H1 (cell line): Measurements from ENCODE around the gene ATP6V1B1. TPM values are rescaled to one million over a fixed set of nuclear protein-coding genes. Genes with fewer than 3 reads are reported as not detected.

Experiments used
- CTCF ChIA-PET: fragments of 300-600 bp; sonication (Branson Sonifier 250); formaldehyde crosslinking; loops from one replicate; lab custom pipeline; 2021; ENCODE audit not compliant: partially characterized antibody; lab: Charles Lee
- POLR2A ChIA-PET: fragments of 300-600 bp; sonication (Branson Sonifier 250); formaldehyde crosslinking; loops from one replicate; lab custom pipeline; 2021; ENCODE audit warnings: inconsistent platforms; ENCODE audit not compliant: partially characterized antibody; lab: Charles Lee
- DNase-seq, 2 experiments: peaks; one replicate each; pipeline versions ENCODE4 v3.0.0 to v3.0.0-alpha.2; 2010 to 2022; ENCODE audit warnings: low spot score in 2 of 2, low read depth in 1 of 2, mixed read lengths in 1 of 2
- FAIRE-seq: peaks from 2 replicates; lab custom pipeline; 2011; peaks lifted over from hg19 to GRCh38; lab: Jason Lieb, UNC
- H2AFZ ChIP-seq: 2 replicates; pipeline ENCODE4 v1.8.1; 2012; ENCODE audit warnings: low read length, inconsistent platforms
- H2AK5ac ChIP-seq: 2 replicates; pipeline ENCODE4 v1.6.1; 2013; ENCODE audit warnings: low read depth, low read length
- H2BK120ac ChIP-seq: replicated peaks from 2 replicates; pipeline ENCODE3; 2013; ENCODE audit warnings: low read depth, low read length, inconsistent platforms
- H2BK12ac ChIP-seq: 2 replicates; pipeline ENCODE4 v1.6.1; 2013; ENCODE audit warnings: low read depth, low read length
- H2BK15ac ChIP-seq: 2 replicates; pipeline ENCODE4 v1.6.1; 2013; ENCODE audit warnings: low read length
- H2BK20ac ChIP-seq: 2 replicates; pipeline ENCODE4 v1.6.1; 2013; ENCODE audit warnings: low read length
- H2BK5ac ChIP-seq: 2 replicates; pipeline ENCODE4 v1.6.1; 2013; ENCODE audit warnings: low read depth, low read length
- H3K14ac ChIP-seq: 2 replicates; pipeline ENCODE4 v1.6.1; 2013; ENCODE audit warnings: inconsistent platforms; ENCODE audit not compliant: insufficient read length
- H3K18ac ChIP-seq: 2 replicates; pipeline ENCODE4 v1.6.1; 2013; ENCODE audit warnings: low read length; ENCODE audit errors: extremely low read depth
- H3K23ac ChIP-seq: 2 replicates; pipeline ENCODE4 v1.6.1; 2013; ENCODE audit warnings: inconsistent platforms; ENCODE audit not compliant: insufficient read length
- H3K23me2 ChIP-seq: 2 replicates; pipeline ENCODE4 v1.6.1; 2013; ENCODE audit warnings: low read depth, low read length
- H3K27ac ChIP-seq: 2 replicates; pipeline ENCODE4 v1.6.1; 2011; ENCODE audit warnings: low read depth, low read length, inconsistent platforms
- H3K27me3 ChIP-seq, 4 experiments: replicated peaks in 1 of 4; 1 replicate in 1 of 4; 2 replicates in 3 of 4; pipeline versions ENCODE4 v1.6.1 to v1.8.1; 2011 to 2013; ENCODE audit warnings: low read length in 3 of 4, mild to moderate bottlenecking in 3 of 4, inconsistent platforms in 2 of 4, mixed read lengths in 2 of 4, moderate library complexity in 1 of 4; ENCODE audit not compliant: control insufficient read depth in 3 of 4, insufficient read depth in 3 of 4; ENCODE audit errors: extremely low read depth in 1 of 4
- H3K36me3 ChIP-seq, 4 experiments: 2 replicates each; pipeline versions ENCODE4 v1.6.1 to v1.8.1; 2011 to 2013; ENCODE audit warnings: mild to moderate bottlenecking in 4 of 4, low read length in 3 of 4, moderate library complexity in 2 of 4, control low read depth in 1 of 4, inconsistent platforms in 1 of 4; ENCODE audit not compliant: insufficient read depth in 4 of 4, control insufficient read depth in 2 of 4
- H3K4ac ChIP-seq: replicated peaks from 2 replicates; pipeline ENCODE3; 2013; ENCODE audit warnings: low read length, low read depth, mixed read lengths, inconsistent platforms; ENCODE audit not compliant: insufficient read length
- H3K4me1 ChIP-seq, 4 experiments: replicated peaks in 1 of 4; 1 replicate in 1 of 4; 2 replicates in 3 of 4; pipeline versions ENCODE4 v1.6.1 to v1.8.1; 2011 to 2013; ENCODE audit warnings: low read length in 3 of 4, inconsistent platforms in 2 of 4, mixed read lengths in 1 of 4; ENCODE audit not compliant: insufficient read depth in 4 of 4, control insufficient read depth in 3 of 4
- H3K4me2 ChIP-seq, 2 experiments: 2 replicates each; pipeline versions ENCODE4 v1.6.1 to v1.8.1; 2011 to 2013; ENCODE audit warnings: low read depth in 2 of 2, low read length in 2 of 2, control low read depth in 1 of 2, inconsistent platforms in 1 of 2, mild to moderate bottlenecking in 1 of 2; ENCODE audit not compliant: insufficient read depth in 1 of 2
- H3K4me3 ChIP-seq, 4 experiments: fragments of 200-600, 300-600 bp in 1 of 4; sonication (generic), shearing (Covaris generic), sonication (Bioruptor Twin) in 1 of 4; 2 replicates each; pipeline versions ENCODE4 v1.5.1 to v1.8.1; 2011 to 2016; ENCODE audit warnings: low read length in 4 of 4, low read depth in 3 of 4, control low read depth in 2 of 4, inconsistent platforms in 2 of 4, mild to moderate bottlenecking in 2 of 4, mixed read lengths in 1 of 4, moderate library complexity in 1 of 4; ENCODE audit not compliant: insufficient read depth in 2 of 4; ENCODE audit errors: extremely low read depth in 1 of 4
- H3K56ac ChIP-seq: replicated peaks from 2 replicates; pipeline ENCODE3; 2013; ENCODE audit warnings: low read depth, mild to moderate bottlenecking, mixed read lengths, low read length, inconsistent platforms; ENCODE audit not compliant: insufficient read length
- H3K79me1 ChIP-seq: 2 replicates; pipeline ENCODE4 v1.6.1; 2013; ENCODE audit warnings: low read depth, low read length, control low read depth
- H3K79me2 ChIP-seq, 2 experiments: 2 replicates each; pipeline versions ENCODE4 v1.6.1 to v1.8.1; 2012 to 2013; ENCODE audit warnings: low read length in 2 of 2, mild to moderate bottlenecking in 2 of 2, inconsistent platforms in 1 of 2; ENCODE audit not compliant: insufficient read depth in 2 of 2, control insufficient read depth in 1 of 2
- H3K9ac ChIP-seq, 4 experiments: replicated peaks in 1 of 4; 1 replicate in 1 of 4; 2 replicates in 3 of 4; pipeline versions ENCODE4 v1.6.1 to v1.8.1; 2011 to 2013; ENCODE audit warnings: low read depth in 3 of 4, low read length in 3 of 4, control low read depth in 2 of 4, mild to moderate bottlenecking in 2 of 4, moderate library complexity in 2 of 4, inconsistent platforms in 1 of 4; ENCODE audit errors: extremely low read depth in 1 of 4
- H3K9me3 ChIP-seq, 2 experiments: 2 replicates each; pipeline versions ENCODE4 v1.6.1 to v1.8.1; 2012 to 2013; ENCODE audit warnings: mild to moderate bottlenecking in 2 of 2, moderate library complexity in 2 of 2, control low read depth in 1 of 2, inconsistent platforms in 1 of 2, low read depth in 1 of 2, low read length in 1 of 2, mixed read lengths in 1 of 2; ENCODE audit not compliant: insufficient read depth in 2 of 2
- H4K20me1 ChIP-seq, 2 experiments: replicated peaks in 1 of 2; 2 replicates each; pipeline versions ENCODE3 to v1.8.1; 2011 to 2013; ENCODE audit warnings: inconsistent platforms in 2 of 2, low read length in 2 of 2, mild to moderate bottlenecking in 1 of 2; ENCODE audit not compliant: insufficient read depth in 2 of 2, control insufficient read depth in 1 of 2
- H4K5ac ChIP-seq: 2 replicates; pipeline ENCODE4 v1.6.1; 2013; ENCODE audit warnings: low read length, low read depth, mixed read lengths, inconsistent platforms; ENCODE audit not compliant: insufficient read length
- H4K8ac ChIP-seq: 2 replicates; pipeline ENCODE4 v1.8.0; 2013; ENCODE audit warnings: mild to moderate bottlenecking, moderate library complexity, low read length, inconsistent platforms; ENCODE audit not compliant: insufficient read depth; ENCODE audit errors: extremely low read depth
- H4K91ac ChIP-seq: replicated peaks from 2 replicates; pipeline ENCODE3; 2013; ENCODE audit warnings: low read length, mixed read lengths, inconsistent platforms; ENCODE audit not compliant: insufficient read length
- ATF3 ChIP-seq: IDR thresholded peaks from 2 replicates; pipeline ENCODE4 v1.6.1; 2011; ENCODE audit warnings: low read depth, mild to moderate bottlenecking, low read length; ENCODE audit not compliant: insufficient read depth
- EGR1 ChIP-seq: IDR thresholded peaks from 2 replicates; pipeline ENCODE4 v1.6.1; 2011; ENCODE audit warnings: low read depth, low read length, borderline replicate concordance
- YY1 ChIP-seq: IDR thresholded peaks from 2 replicates; pipeline ENCODE4 v1.6.1; 2011; ENCODE audit warnings: low read depth, mild to moderate bottlenecking, low read length
- WGBS, 2 experiments: shearing (Covaris generic) in 1 of 2; methylation state at CpG; one replicate each; pipeline versions ENCODE4 v1.1.6 to v1.1.7; 2013 to 2015; ENCODE audit warnings: low lambda C conversion rate in 2 of 2, mixed read lengths in 2 of 2, inconsistent platforms in 1 of 2, low coverage in 1 of 2, missing lambda C conversion rate in 1 of 2; ENCODE audit not compliant: insufficient replicate concordance in 2 of 2, insufficient coverage in 1 of 2, insufficient read length in 1 of 2; ENCODE audit errors: extremely low coverage in 1 of 2, missing lambda C conversion rate in 1 of 2; 5-methylcytosine and 5-hydroxymethylcytosine counted together
- polyA plus RNA-seq, 7 experiments: library from polyadenylated mRNA; depleted of rRNA in 3 of 7; stranded (reverse) in 5 of 7; unstranded in 2 of 7; fragments of >200 nt in 5 of 7; fragments of 200-250 nt in 2 of 7; gene quantifications; 1 replicate in 5 of 7; 2 replicates in 1 of 7; 4 replicates in 1 of 7; pipeline versions ENCODE4 v1.2.1 to v1.2.3, GENCODE V29; 2011 to 2013; ENCODE audit warnings: missing spikeins in 2 of 7, mixed read lengths in 2 of 7
- total RNA-seq: library from RNA; stranded (reverse); fragmentation: NEBNext Ultra II Directional; extraction: Animal tissue kit (Norgen Biotek cat#: 25700); gene quantifications from 2 replicates; pipeline ENCODE4 v1.2.1, GENCODE V29; 2021

Gene ATP6V1B1
- total and polyA plus RNA-seq, 2 of the 8 experiments (the other 6 are each of a cell fraction or from before 2014, with no cell fraction given): not detected

- Histone ChIP-seq H3K79me1 (no peaks in the 10 kb centered on the region), H2BK120ac (no peak overlapping the region), H3K14ac (no peak overlapping the region), H3K9me3 (no peaks in the 10 kb centered on the region), H3K23me2 (peaks cover 3% of the 10 kb centered on the region; the same call in 1 of the 2 replicates), H3K4me1 (peaks cover 0 to 9% (median 4%) of the 10 kb centered on the region in 4 experiments; a peak in 4 of 7 replicates), H3K27ac (no peak overlapping the region), H2AFZ (no peak overlapping the region), H2AK5ac (no peak overlapping the region), H2BK20ac (no peak overlapping the region), H3K36me3 (peaks cover 0 to 5% (median 0%) of the 10 kb centered on the region in 4 experiments; a peak in 2 of 8 replicates), H4K8ac (no peak overlapping the region), H3K27me3 (peaks cover 0 to 12% (median 9%) of the 10 kb centered on the region in 4 experiments; a peak in 5 of 7 replicates), H3K4ac (no peak overlapping the region), H3K9ac (no peak overlapping the region), H3K23ac (no peak overlapping the region), H2BK12ac (no peak overlapping the region), H3K4me2 (no peak overlapping the region), H2BK15ac (no peak overlapping the region), H3K79me2 (no peaks in the 10 kb centered on the region), H3K18ac (no peak overlapping the region), H4K91ac (no peak overlapping the region), H3K4me3 (no peak overlapping the region), H4K5ac (no peak overlapping the region), H2BK5ac (no peak overlapping the region), H3K56ac (no peak overlapping the region), H4K20me1 (peaks cover 0 to 9% of the 10 kb centered on the region in 2 experiments)
- no peak for TF ChIP-seq EGR1
- TF ChIP-seq YY1: no peak
- TF ChIP-seq ATF3: no peak
- DNase-seq (no peak), FAIRE-seq (no peak)
- POLR2A ChIA-PET: no interaction called here
- WGBS, 2 experiments: 89% methylated on average over 8 of the region's 8 CpGs; no CpG with 5 or more reads in 1 of the 2 experiments
- CTCF ChIA-PET: interaction anchor here (0.6 to 7.1 kb wide), 21 partner anchors 9 to 267 kb away, joined by 3 to 66 read pairs (median 6); partner anchors contain the start of genes NAGK and TEX261
These were observed 48.0 kb downstream of the ATP6V1B1 start for GRCh38 chr2:70983506-70984227.
